ENCODE data around the gene TMX2.

Gene TMX2

GRCh38 chr11:57764972-57765371, 52.6 kb downstream of the TMX2 start:
- DNase-seq (ENCODE audit: low spot score) = peak; percentile 26

DNA sequence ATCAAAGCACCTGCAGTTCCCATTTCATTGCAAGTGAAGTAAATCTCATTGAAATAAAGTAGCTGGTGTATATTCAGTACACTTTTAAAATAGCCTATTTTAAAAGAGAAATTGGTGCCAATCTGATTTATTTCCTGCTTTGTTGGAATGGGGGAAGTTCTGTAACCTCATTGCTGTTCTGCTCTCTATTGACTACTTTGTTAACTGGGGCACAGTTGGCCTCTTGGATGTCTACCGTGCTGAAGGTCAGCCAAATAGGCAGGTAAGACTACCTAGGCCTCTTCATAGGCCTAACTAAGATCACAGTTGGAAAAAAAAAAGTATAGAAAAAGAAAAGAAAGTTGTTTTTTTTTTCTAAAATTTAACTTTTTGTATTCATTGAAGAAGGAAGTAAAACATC, 58.4 kb downstream of the TMX2 start:
- DNase-seq (ENCODE audit: low spot score) = no peak

DNA sequence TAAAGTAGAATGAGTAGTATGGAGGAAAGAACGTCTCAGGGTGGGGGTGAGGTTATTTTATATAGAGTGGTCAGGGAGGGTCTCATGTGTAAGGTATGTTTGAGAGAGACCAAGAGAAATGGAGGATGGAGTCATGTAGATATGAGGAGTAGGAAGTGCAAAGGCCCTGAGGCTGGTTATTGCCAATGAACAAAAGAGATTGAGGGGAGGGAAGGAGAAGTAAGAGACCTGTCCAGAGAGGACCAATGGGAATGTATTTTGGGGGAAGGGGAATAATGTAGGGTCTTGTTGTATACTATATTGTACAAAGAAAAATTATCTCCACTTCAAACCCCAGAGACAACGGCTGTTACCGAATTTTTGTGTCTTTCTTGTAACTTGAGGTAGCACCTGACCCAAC, 59.0 kb downstream of the TMX2 start:
- DNase-seq (ENCODE audit: low spot score) = no peak

DNA sequence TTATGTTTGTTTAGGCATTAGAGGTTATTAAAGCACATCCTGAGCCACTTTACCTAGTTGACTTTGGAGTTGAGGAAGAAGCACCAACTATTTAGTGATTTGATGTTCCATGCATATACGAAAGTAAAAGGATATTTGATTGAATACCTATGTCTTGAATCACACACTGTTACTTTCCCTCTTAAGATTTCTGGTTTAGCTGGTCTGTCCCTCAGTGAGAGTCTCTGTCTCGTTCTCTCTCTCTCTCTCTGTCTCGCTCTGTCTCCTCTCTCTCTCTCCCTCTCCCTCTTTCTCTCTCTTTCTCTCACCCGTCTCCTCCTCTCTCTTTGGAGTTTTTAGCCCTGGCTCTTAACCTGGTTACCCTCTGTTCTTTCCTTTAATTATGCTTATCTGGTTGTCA, 60.2 kb downstream of the TMX2 start:
- DNase-seq (ENCODE audit: low spot score) = no peak

- no peak for DNase-seq (ENCODE audit: low spot score)
Measured at GRCh38 chr11:57773026-57773598, 60.7 kb downstream of the TMX2 start.

DNA sequence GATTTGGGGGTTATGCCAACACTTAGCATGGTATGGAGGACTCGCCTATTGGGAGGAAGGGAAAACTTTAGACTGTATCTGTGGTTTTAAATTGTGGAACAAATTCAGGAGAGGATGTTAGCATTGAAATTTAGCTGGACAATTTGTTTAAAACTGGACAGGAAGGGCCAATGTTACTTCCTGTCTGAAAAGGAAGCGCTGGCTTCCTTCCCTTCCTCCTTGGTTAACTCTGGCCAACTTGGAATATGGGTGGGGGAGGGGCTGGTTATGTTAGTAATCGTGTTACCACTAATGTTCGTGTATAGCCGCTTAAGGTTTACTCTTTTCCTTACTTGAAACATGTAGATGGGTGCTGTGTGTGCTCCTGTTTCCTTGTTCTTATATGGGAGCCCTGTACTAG, 63.1 kb downstream of the TMX2 start:
- DNase-seq (ENCODE audit: low spot score) = no peak

DNA sequence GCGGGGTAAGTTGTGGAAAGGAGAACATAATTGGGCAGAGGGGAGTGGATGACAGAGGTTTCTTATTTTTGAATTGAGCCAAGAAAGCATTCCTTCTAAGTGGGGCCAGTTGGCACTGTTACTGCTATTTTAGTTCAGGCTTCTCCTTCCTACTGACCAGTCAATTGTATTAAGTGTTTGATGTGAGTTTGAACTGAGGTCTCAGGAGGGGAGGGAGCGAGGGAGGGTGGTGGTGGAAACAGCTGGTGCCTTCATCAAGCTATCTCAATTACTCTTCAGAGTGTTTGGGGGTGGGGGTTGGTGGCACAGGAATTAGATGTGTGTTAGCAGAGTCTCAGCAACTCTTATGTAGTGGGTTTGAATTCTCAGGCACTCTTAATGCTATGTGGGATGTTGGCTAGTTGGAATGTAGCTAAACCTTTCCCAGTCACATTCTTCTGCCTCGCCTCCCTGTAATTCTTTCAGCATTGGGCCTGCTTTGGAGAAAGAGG, 63.7 kb downstream of the TMX2 start:
- DNase-seq (ENCODE audit: low spot score) = no peak

DNA sequence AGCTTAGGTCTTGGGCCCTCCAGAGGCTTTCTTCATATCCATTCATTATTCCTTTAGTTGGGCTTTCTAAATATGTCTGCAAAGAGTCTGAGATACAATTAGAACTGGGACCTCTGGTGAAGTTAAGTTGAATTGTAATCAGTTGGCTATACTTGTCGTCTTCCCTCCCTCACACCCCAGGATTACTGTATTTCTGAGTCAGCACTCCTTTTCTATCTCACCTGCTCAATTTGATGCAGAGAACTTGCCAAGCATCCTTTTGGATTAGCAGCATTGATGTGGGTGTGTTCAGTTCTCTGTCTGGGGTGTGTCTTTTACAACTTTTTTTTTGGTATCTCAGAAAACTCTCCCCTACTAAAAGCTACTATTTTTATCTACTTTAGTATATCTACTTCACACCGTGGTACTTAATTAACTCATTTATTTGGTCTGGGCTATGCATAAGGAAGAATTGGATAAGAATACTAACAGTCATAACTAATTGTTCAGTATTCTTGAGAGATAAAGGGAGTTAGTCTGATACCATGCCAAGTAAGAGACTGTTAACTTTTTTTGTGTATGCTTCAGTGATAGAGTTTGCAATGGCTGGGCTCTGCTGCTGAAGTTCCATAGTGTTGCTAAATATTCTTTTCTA, 64.3 kb downstream of the TMX2 start:
- no peak for DNase-seq (ENCODE audit: low spot score)

DNA sequence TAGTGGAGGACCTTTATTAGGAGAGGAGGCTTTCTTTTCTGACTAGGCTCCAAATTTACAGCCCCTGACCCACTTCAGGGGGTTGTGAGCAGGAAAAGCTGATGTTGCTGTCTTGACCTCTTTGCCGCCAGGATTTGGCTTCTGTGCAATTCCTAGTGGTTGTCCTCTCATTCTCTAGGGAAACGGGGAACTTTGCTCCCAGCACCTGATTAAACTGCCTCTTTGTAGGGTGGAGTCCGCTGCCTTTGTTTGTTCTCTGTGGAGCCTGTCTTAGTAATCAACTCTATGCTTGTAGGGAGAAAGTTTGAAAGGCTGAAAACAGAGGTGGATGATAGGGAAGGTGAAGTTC, 65.5 kb downstream of the TMX2 start:
- no peak for DNase-seq (ENCODE audit: low spot score)

- DNase-seq (ENCODE audit: low spot score) = no peak
Measured at GRCh38 chr11:57778318-57779037, 66.1 kb downstream of the TMX2 start.

DNA sequence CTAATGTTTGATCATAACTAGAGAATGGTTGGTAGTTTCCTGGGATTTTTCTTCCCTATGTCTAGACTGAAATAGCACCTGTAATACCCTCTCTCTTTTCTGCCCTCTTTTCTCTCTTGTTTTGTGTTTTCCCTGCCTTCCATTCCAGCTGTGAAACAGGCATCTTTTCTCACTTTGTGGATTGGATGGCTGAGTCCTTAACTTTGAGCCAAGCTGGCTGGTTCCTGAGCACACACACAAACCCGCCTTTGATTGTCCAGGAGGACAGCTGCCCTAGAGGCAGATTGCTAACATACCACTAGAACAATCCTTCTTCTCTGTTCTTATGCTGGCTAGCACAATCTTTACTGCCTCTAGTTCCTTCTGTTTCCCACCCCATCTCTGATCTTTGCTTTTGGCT, 66.9 kb downstream of the TMX2 start:
- no peak for DNase-seq (ENCODE audit: low spot score)

- DNase-seq (ENCODE audit: low spot score) = no peak
Measured at GRCh38 chr11:57781529-57781943, 69.1 kb downstream of the TMX2 start.

DNA sequence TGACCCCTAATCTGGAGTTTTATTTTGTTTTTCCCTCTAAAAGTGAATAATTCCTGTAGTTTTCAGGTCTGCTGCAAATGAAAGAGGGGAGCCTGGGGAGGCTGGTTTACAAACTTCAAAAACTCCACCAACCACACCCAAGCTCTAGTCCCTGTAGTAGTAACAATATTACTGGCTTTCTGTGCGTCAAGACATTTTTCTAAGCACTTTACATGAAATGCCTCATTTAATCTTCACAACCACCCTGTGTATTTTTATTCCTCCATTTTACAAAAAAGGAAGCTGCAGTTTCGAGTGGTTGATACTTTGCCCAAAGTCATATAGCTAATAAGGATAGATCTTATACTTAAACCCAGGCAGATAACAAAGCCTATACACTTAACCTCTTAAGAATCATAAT, 72.7 kb downstream of the TMX2 start:
- DNase-seq (ENCODE audit: low spot score) = no peak

DNA sequence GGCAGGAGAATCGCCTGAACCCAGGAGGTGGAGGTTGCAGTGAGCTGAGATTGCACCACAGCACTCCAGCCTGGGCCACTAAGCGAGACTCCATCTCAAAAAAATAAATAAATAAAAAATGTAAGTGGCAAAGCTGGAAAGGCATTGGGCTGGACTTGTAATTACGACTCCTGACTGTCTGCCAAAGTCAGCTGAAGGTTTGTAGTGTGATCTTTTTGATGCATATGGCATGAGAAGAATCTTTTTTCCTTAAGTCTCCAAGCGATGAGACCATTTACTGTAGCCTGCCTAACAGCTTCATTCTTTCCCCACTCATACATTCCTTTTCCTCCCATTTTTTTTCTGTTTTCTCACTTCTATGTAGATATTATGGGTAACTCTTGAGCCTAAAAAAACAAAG, 74.0 kb downstream of the TMX2 start:
- DNase-seq (ENCODE audit: low spot score) = no peak

DNA sequence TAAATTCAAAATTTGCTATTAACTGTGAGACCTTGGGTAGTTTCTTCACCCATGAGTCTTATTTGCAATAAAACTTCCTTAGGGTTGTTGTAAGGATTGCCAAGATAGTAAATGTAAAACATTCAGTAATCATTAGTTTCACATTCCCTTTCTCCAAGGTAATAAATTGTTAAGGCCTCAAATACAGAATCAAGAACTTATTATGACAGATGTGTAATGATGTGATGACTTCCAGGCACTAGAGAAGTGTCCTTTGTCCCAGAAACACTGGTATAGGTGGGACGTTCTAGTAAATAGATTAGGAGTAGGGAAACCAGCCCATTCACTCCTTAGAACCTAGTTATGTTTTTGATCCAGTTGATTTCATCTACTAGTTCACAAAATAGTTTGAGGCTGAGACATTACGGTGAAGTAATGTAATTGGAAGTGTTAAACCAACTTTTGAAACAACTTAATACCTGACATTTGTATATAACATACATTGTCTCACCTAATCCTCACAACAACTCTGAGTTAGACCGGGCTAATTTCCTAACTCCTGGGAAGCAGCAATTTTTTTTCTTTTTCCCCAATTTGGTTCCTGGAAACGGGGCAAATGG, 74.7 kb downstream of the TMX2 start:
- DNase-seq (ENCODE audit: low spot score) = no peak

DNA sequence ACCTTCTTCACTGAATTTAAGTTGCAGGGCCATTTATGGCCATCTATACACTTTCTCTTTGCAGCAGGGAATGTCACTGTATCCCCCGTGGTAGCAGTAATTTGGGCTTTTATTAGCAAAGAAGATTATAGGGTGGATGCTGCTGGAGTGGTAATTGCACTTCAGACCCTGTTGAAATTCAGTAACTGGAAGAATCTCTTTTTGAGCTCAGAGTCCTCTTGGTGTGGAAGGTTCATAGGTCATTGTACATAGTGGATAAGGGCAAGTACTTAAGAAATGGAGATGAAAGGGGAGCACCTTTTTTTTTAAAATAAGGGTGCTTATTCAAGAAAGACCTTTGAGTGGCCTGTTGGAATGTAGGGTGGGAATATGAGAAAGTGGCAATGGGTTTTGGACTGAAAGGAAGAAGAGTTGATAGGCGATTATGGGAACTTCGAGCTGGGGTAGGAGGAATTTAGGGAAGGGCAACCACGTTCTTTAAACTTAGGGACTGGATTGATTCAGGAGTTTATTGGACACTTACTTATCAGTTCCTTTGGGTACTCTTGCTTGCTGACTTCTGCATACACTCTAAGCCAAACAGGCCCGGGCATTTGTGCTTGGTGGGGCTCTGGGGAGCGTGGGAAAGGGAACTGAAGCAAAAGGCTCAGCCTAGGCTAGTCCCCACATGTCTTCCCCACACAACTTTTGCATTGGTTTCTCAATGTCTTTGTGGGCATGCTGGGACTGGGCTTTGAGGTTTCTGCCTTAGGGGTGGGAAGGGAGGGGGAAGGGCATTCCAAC, 75.7 kb downstream of the TMX2 start:
- no peak for DNase-seq (ENCODE audit: low spot score)

- DNase-seq (ENCODE audit: low spot score) = no peak
Measured at GRCh38 chr11:57788703-57789088, 76.3 kb downstream of the TMX2 start.
